ENCODE data around the gene LUZP1.
"Not testable (repeated sequence)": the region's sequence is repeated elsewhere in the genome, so short reads cannot be mapped to it uniquely, and the experiment has no call there.

The LUZP1 gene

GRCh38 chr1:23168445-23169194, at the start of gene LUZP1:
TSS of gene LUZP1 (minus strand) at chr1:23168856.
- DNase-seq: peak; percentile 61 to 83

GRCh38 chr1:23217421-23218115, 48.9 kb upstream of the LUZP1 start, which contains the start of gene HTR1D:
TSS of gene HTR1D (minus strand) at chr1:23217502. CDS start at chr1:23194219, 23,283 bp downstream.
- DNase-seq: peak in 1 of 2 experiments; percentile 52

GRCh38 chr1:23216771-23217420, 48.2 kb upstream of the LUZP1 start:
- peak in 1 of 2 experiments; percentile 52 for DNase-seq

- DNase-seq: no peak
Observed at GRCh38 chr1:23215751-23216449, 47.2 kb upstream of the LUZP1 start.

GRCh38 chr1:23215291-23215690, 46.6 kb upstream of the LUZP1 start:
- DNase-seq: no peak

- DNase-seq: no peak
Observed at GRCh38 chr1:23214640-23215039, 46.0 kb upstream of the LUZP1 start.

- DNase-seq: no peak
Observed at GRCh38 chr1:23211955-23212354, 43.3 kb upstream of the LUZP1 start.

- no peak for DNase-seq
Observed at GRCh38 chr1:23210963-23211362, 42.3 kb upstream of the LUZP1 start.

- DNase-seq: peak in 1 of 2 experiments; percentile 17
Observed at GRCh38 chr1:23210351-23210785, 41.7 kb upstream of the LUZP1 start.

GRCh38 chr1:23209770-23210169, 41.1 kb upstream of the LUZP1 start:
- no peak for DNase-seq

GRCh38 chr1:23208527-23208926, 39.9 kb upstream of the LUZP1 start:
- no peak for DNase-seq

GRCh38 chr1:23207733-23208132, 39.1 kb upstream of the LUZP1 start:
- DNase-seq: not testable (repeated sequence)

GRCh38 chr1:23202263-23202749, 33.6 kb upstream of the LUZP1 start:
- no peak for DNase-seq

- no peak for DNase-seq
Observed at GRCh38 chr1:23200883-23201282, 32.2 kb upstream of the LUZP1 start.

- no peak for DNase-seq
Observed at GRCh38 chr1:23198373-23198772, 29.7 kb upstream of the LUZP1 start.

- no peak for DNase-seq
Observed at GRCh38 chr1:23196627-23197328, 28.1 kb upstream of the LUZP1 start.

GRCh38 chr1:23194119-23194984, 25.7 kb upstream of the LUZP1 start:
- no peak for DNase-seq

GRCh38 chr1:23193391-23194118, 24.9 kb upstream of the LUZP1 start:
- no peak for DNase-seq

- DNase-seq: no peak
Observed at GRCh38 chr1:23191199-23191598, 22.5 kb upstream of the LUZP1 start.

GRCh38 chr1:23188936-23189452, 20.3 kb upstream of the LUZP1 start:
- DNase-seq: not testable (repeated sequence)

All from NCI-H526 (cell line).